GM19372 (cell line): ENCODE results near the gene MYOM3.

Experiments
- ATAC-seq: cut with Tn5 transposase; IDR thresholded peaks from one replicate; pipeline ENCODE4 v1.9.1; 2021; ENCODE audit warnings: mild to moderate bottlenecking, low read depth, moderate library complexity; ENCODE audit not compliant: unreplicated experiment

Gene MYOM3

DNA sequence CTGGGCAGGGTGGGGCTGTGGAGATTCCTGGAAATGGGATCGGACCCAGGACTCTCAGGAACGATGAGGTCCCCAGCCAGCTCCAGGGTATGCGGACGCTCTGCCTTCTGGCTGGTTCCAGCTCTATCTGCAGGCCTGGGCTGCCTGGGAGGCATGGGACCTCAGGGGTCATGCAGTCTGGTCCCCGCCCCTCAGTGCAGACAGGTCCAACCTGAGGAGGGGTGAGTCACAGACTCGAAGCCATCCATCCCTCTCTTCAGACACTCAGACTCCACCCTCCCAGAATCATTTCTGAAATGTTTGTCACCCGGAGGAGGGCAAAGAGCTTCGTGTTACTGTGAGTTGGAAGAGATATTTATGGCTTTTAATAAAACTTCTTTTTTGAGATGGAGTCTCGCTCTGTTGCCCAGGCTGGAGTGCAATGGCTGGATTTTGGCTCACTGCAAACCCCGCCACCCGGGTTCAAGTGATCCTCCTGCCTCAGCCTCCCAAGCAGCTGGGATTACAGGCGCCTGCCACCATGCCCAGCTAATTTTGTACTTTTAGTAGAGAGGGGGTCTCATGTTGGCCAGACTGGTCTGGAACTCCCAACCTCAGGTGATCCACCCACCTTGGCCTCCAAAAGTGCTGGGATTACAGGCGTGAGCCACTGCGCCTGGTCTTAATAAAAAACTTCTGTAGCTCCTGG lies 5.9 kb upstream of the MYOM3 start:
- no peak for ATAC-seq

DNA sequence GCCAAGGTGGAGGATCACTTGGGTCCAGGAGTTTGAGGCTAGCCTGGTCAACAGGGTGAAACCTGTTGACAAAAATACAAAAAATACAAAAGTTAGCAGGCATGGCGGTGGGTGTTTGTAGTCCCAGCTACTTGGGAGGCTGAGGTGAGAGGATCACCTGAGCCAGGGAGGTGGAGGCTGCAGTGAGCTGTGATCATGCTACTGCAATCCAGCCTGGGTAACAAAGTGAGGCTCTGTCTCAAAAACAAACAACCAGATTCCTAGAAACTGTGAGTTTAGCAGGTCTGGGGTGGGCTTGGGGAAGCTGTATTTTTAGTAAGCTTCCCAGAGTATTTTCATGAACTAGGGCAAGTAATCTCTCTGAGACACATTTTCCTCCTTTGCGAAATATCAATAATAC lies 5.2 kb upstream of the MYOM3 start:
- ATAC-seq, result no peak

DNA sequence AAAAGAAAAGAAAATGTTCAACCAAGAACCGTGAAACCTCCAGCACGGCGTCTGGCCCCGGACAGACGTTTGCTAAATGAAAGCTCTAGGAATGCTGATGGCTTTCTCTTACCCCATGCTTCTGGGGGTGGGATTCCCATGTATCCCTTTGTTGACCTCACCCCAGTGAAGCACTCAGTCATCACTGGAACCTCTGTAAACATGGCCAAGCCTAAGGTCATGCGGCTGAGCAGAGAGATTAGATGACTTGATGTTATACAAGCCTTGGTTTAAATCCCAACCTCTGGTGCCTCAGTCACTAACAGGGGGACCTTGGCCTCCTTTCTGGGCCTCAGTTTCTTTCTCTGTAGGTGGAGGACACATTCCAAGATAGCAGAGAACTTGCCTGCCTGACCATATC lies 2.8 kb upstream of the MYOM3 start:
- ATAC-seq, result no peak

DNA sequence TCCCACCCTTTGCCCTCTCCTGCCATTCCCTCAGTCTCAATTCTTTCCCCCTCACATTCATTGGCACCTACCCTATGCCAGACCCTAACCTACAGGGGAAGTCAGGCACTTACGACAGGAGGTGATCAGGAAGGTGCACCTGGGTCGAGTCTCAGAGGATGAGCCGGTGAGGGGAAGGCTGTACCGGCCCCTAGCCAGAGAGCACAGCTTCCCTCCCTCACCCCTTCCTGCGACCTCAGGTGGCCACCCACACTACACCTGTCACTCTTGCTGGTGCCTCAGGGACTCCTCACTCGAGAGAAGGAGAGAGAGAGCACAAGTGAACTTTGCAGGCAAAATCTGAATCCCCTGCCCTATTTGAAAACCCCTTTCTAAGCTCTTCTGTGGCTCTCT lies 1.7 kb upstream of the MYOM3 start:
- no peak for ATAC-seq

DNA sequence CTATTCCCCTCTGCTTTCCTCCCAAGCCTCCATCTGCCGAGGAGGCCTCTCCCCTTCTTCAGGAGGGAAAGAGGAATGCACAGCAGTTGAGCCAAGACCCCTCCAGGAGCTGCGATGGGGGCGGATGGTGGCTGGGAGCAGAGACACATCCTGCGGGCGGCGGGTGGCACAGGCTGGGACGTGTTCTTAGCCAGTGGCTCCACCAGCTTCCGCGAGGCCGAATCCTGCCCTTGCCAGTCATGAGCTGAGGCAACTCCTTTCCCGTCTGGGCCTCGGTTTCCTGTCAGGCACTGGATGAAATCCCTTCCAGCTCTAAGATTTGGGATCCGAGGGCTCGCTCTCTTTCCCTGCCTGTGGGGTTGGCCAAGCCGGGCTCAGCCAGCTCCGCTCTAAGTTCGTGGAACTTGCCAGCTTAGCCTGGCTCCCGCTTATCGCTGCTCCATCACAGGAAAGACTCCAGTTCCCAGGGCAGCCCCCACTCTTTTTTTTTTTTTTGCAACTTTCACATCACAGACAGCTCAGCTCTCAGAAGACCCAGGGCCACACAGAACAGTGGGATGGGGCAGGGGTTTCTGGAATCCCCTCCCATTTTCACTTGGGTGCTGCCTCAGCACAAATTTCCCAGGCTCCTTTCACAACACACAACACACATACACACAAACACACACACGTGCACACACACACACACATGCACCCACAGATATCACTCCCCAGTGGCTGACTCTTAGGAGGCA lies 506 bp downstream of the MYOM3 start:
- no peak for ATAC-seq

DNA sequence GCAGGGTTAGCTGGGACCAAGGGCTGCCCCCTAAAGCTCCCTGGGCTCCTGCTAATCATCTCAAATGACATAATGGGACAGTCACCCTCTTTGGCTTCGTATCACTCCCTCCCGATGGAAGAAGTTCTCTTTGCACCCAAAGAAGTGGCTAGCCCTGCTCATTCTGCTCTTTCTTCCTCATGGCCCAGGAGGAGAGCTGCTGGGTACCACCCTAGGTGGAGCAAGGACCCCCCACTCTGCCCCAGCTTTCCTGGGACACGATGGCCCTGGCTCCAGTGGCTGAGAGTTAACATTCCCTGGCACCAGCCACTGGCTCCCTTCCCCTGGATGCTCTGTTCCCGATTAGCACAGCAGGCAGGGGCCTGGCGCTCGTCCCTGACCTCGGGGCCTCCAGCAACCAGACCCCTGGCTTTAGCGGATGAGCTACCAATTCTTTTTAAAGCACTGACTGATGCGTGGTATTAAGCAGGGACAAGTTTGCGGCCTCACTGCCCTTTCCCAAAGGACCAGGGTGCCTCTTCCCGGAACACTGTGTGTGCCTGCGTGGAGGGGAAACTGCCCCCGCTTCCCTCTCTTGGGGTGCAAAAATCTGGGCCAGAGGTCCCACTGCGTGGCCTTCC lies 1.2 kb downstream of the MYOM3 start:
- ATAC-seq, result no peak

DNA sequence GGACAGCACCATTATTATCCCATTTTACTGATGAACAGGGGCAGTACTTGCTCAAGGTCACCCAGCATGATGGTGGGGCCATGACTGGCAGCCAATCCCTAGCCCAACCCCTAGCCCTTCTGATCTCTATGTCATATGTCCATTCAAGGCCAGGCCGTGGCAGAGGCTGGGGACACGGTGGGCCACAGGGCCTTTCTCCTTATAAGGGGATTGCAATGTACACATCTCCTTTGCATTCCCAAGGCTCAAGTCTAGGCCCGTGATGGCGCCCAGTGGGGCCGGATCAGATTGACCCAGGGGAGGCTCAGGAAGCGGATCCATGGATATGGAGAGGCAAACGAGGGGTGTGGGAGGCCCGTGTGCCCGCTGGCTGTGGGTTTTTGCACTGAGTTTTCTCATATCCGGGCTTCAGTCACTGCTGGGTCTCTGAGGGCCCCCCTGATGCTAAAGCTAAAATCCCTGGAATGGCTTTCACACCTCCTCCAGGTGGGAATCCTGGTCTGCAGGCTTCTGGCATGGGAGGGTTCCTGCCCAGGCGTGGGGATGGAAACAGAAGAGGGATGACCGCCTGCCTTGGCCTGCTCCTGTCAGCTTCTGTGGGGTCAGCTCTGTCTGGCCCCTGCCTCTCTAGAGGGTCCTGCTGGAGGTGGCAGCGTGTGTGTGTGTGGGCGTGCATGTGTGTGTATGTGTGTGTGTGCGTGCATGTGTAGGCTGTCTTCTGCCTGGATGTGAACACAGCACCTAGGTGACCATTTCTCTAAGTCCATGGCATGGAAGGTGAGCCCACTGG lies 2.1 kb downstream of the MYOM3 start:
- no peak for ATAC-seq

DNA sequence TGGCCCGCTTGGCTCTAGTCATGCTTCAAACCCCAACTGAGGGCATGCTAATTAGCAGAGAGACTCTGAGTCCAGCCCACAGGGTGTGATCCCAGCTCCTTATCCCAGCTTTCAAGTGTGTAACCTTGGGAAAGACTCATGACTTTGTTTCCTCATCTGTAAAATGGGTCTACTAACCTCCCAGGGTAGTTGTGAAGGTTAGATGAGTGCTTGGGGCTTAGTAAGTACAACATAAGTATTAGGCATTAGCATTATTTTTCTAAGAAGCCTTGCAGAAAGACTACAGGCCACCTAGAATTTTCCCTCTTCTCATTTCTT lies 2.8 kb downstream of the MYOM3 start:
- no peak for ATAC-seq

DNA sequence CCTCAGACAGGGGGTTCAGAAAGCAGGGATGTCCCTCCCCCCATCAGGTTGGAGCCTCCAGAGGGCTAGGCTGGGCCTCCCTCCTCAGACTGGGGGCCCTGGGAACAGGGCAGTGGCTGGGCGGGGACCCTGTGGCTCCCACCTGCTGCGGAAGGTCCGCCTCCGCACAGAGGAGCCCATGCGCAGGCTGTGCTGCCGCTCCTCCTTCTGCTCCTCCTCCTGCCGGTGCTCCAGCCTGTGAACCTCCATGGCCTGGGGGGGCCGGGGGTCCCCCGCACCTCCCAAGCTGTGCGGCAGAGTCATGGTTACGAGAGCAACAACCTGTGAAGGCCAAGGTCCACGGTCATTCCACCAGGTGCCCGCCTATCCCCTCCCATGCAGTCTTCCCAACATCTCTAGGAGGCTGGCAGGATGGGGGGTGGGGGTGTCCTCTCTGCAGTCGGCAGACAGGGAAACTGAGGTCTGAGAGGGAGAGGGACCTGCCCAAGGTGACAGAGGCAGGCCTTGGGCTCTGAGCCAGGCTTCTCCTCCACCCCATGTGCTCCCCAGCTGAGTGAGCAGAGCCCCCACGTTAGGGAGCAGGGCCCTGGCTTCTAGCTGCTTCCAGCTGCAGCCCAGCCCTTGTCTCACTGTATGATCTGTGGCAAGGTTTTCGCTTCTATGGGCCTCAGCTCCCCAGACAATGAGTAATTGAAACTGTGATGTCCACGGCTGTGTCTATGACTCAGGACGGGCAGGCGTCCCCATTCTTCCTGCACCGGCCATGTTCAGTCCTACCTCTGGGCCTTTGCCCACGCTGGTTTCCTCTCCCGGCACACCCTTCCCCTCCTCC lies 3.4 kb downstream of the MYOM3 start:
- no peak for ATAC-seq

DNA sequence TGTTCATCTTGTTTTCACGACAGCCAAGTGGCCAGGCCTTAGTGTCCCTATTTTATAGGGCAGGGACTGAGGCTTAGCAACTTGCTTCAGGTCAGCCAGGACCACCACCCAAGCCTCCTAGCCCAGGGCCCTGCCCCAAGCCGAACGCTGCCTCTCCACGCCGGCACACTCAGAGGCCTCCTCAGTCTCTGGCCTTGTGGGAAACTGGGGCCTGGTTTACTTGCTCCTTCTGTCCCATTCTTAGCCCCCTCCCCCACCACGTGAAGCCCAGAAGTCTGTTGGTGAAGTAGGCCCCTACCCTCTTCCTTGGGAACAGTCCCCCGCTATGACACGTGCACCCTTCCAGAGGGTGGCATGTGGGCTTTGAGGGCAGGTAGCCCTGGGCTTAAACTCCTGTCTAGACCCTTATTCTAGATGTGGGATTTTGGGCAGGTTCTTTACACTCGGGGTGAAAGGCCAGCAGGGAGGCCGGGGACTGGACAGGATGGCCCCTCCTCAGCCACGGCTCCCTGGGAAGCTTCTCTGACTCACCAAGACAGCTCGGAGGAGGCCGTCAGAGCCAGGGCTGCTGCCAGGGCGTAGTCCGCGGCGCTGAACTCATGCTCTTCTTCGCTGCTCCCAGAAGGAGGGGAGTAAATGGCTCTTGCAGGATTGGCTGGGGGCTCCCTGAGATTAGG lies 4.3 kb downstream of the MYOM3 start:
- ATAC-seq, result no peak

DNA sequence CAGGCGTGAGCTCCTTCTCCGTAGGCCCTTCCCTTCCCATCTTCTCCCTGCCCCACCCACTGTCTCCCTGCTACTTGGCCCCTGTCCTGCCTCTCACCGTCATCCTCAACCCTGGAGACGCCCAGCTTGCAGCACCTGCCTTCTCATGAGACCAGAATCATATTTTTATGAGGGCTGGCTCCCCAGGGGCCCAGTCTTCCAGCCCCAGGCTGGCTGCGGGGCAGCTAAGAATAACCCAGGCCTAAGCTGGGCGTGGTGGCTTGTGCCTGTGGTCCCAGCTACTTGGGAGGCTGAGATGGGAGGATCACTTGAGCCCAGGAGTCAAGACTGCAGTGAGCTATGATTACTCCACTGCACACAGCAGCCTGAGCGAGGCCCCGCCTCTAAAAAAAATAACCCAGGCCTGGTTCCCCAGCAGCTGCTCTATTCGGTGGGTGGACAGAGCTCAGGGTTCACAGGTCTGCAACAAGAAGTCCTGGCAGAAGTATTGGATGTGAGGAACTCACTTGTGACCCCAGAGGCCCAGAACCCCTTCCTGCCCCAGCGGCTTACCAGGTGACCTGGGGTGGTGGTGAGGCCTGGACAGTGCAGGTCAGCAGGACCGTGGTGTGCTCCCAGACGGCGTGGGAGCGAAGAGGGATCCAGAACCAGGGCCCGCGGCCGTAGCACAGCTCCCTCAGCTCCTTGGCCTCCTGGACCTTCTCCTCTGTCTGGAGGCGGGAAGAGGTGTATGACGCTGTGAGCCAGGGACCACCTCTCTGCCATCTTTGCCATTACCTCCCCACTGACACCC lies 6.4 kb downstream of the MYOM3 start:
- ATAC-seq, result no peak

DNA sequence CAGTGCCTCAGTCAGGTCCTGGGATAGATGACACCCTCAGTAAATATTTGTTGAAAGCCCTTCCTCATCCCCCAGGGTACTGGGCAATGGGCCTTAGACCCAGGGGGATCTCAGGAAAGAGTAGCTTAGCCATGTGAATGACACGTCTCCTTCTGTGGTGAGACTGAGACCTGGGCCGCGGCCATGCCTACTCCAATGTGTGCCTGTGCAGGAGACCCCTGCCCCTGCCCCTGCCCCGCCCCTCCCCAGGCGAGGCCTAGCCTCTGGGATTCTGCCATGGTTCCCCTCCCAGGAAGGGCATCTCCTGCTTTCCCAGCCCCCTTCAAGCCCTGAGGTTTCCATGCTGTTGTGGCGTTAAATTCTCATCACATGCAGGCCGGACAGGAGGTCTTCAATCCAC lies 7.1 kb downstream of the MYOM3 start:
- ATAC-seq, result no peak

DNA sequence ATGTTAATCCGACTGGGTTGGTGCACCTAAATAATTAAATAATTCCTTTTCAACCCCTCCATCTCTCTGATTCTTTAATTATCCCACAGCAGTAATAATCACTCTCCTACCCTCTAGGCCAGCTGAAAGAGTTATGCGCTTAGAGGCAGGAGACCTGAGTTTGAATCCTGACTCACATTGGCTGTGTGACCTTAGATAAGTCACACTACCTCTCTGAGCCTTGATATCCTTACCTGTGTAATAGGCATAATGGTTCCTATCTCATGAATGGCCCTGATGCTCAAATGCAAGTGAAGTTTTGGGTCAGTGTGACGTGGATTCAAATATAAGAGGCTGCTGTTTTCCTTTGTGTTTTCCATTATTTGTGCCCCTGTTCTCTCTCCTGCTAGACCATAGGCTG lies 8.1 kb downstream of the MYOM3 start:
- ATAC-seq, result no peak

DNA sequence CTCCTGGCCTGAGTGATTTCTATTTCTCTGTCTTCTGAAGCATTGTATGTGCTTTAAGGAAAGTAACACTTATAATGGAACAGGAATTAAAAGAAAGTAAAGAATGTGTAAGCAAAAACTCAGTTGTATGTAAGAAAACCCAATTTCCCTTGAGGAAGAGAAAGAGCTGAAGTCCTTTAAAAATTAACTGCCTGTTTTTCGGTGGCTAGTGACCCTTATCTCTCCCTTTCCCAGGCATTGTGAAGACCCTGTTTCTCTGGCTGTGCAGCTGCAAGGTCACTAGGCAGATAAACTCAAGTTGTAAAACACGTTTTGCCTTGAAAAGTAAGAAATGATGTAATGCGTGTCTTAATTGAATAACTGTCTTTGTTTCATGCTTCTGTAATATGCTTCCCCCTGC lies 8.5 kb downstream of the MYOM3 start:
- no peak for ATAC-seq

DNA sequence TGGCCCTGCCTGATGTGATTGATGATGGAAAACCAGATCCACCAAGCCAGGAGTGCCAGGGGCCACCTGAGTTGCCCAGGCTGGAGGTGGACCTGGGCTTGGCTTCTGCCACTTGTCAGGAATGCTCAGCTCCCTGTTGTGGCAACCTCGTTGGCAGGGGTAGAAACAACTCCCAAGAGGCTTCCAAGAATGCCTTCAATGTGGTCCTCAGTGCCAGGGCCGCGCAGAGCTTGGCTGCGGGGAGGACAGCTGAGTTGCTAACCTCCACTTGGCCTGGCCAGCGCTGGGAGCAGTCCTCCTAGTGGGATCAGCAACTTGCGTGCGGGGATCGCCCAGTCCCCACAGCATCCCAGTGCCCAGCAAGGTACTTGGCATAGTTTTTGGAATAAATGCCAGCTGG lies 9.0 kb downstream of the MYOM3 start:
- ATAC-seq, result no peak

DNA sequence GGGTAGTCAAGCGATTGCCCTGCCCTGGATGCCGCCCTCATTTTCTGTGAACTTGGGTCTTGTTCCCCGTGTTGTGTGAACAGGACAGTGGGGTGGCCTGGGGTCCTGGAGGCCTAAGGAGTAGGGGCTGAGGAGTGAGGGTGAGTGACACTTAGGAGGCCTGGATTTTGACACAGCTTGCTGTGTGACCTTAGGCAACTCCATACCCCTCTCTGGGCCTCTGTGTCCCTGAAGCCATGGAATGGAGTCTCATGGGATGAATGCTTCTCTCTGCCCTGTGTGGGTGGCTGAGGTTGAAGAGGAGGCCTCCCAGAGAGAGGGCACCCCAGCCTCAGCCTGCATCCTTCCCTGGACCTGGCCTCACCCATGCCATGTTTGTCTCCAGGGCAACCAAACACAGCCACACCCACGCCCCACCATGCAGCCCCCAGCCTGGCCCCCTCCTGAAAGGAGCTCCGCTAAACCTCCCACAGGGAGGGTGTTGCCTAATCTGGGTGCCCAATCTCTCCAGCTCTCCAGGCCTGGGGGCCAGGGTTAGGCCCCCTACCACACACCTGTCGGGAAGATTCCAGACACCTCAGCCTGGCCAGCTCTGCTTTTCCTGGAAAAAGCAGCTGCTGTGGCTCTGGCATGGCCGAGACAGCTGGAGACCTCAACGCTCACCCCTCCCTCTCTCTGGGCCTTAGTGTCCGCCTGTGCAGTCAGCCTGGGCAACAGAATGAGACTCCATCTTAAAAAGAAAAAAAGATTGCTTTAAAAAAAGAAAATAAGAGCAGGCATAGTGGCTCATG lies 9.9 kb downstream of the MYOM3 start:
- no peak for ATAC-seq

DNA sequence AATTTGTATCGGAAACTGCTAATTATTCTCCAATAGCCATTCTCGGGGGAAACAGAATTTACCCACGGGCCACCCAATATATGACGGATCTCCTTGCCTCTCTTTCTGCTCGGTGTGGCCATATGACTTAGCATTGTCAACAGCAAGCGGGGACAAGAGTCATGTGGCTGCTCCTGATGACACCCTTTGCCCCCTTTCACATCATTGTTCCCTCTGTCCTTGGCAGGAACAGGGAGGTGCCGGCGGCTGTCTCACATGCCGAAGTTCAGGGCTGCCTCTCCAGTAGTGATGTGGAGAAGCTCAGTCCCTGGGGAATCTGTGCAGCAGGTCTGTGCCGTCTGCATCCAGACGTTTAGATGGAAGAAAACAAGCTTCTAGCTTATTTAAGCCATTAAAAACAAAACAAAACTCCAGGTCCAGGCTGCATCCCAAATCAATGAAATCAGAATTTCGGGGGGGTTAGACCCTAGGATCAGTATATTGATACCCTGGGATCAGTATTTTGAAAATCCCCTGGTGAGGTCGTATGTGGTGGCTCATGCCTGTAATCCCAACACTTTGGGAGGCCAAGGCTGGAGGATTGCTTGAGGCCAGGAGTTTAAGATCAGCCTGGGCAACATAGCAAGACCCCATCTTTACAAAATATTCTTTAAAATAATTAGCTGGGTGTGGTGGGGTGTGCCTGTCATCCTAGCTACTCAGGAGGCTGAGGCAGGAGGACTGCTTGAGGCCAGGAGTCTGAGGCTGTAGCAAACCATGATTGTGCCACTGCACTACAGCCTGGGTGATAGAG lies 10.8 kb downstream of the MYOM3 start:
- ATAC-seq, result no peak
